Heart left ventricle (tissue), 13 donors: ENCODE measurements around the gene KCNAB2.

Experiments
- POLR2A ChIP-seq, 2 donors: fragments of 450-650 bp; IDR thresholded peaks; one replicate each; pipeline ENCODE4 v1.6.1; 2017; ENCODE audit warnings: antibody characterized with exemption in 2 of 2, mild to moderate bottlenecking in 2 of 2, moderate library complexity in 2 of 2
- TF ChIP-seq, protein P1 (sequence below), 12 donors: fragments of 200-600 bp; sonication (generic) in 4 of 12; IDR thresholded peaks; one replicate each; pipeline versions ENCODE4 v1.5.0 to v1.8.0; 2018 to 2022; ENCODE audit warnings: antibody characterized with exemption in 12 of 12, mild to moderate bottlenecking in 5 of 12
- donor health status: ischemic (EF 13 %, LVEDD 7.1; RV severe dilation, severe dysfunction).
- donor health status: DM: no; HTN: yes; CAD: no.
- donor health status: DM: no; HTN: no; CAD: no.
- donor health status: ischemic (EF 25% LVEDD 6.9; RV normal size, moderate dysfunction).
- donor health status: ischemic (EF 25% LVEDD 5.7; RV mildly dilated, moderate dysfunction).
- donor health status: ischemic (EF 35%, LVEDD 5.7; RV mildly dilated, moderate dysfunction).
- donor health status: nonischemic (EF 11% LVEDD 7.7; RV severe dilation, severe dysfunction).
- donor health status: DM: yes; HTN: yes; CAD: no.
- donor health status: PGD.
- donor health status: ischemic (EF 29% LVEDD 5.4; RV normal size, mild dysfunction).
- donor health status: nonischemic (EF 23%, LVEDD 6.1; RV moderate dilation, normal function).

- TF ChIP-seq POLR2A (IDR thresholded peaks at IDR 0.05): no peak
- TF ChIP-seq, protein P1, sequence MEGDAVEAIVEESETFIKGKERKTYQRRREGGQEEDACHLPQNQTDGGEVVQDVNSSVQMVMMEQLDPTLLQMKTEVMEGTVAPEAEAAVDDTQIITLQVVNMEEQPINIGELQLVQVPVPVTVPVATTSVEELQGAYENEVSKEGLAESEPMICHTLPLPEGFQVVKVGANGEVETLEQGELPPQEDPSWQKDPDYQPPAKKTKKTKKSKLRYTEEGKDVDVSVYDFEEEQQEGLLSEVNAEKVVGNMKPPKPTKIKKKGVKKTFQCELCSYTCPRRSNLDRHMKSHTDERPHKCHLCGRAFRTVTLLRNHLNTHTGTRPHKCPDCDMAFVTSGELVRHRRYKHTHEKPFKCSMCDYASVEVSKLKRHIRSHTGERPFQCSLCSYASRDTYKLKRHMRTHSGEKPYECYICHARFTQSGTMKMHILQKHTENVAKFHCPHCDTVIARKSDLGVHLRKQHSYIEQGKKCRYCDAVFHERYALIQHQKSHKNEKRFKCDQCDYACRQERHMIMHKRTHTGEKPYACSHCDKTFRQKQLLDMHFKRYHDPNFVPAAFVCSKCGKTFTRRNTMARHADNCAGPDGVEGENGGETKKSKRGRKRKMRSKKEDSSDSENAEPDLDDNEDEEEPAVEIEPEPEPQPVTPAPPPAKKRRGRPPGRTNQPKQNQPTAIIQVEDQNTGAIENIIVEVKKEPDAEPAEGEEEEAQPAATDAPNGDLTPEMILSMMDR (IDR thresholded peaks at IDR 0.05): no peak
These were observed 22.3 kb upstream of the KCNAB2 start for GRCh38 chr1:6023346-6023745.
